K562 (cell line): ENCODE data around the gene CREB3L2. TPM values are rescaled to one million over a fixed set of nuclear protein-coding genes. Genes with fewer than 3 reads are reported as not detected.

Experiments used
- ARID1B ChIP-seq: fragments of 450-650 bp; IDR thresholded peaks from 2 replicates; pipeline ENCODE4 v1.6.1; 2016; ENCODE audit warnings: antibody characterized with exemption, mild to moderate bottlenecking, inconsistent platforms
- CLOCK ChIP-seq: fragments of 250-450 bp; sonication (Bioruptor Pico); IDR thresholded peaks from 2 replicates; pipeline ENCODE4 v1.4.0; 2020; ENCODE audit warnings: mild to moderate bottlenecking, moderate library complexity, borderline replicate concordance
- DMBX1 ChIP-seq: fragments of 250-450 bp; sonication (Bioruptor Pico); IDR thresholded peaks from 2 replicates; pipeline ENCODE4 v1.8.0; 2022; ENCODE audit warnings: inconsistent platforms, mild to moderate bottlenecking, moderate library complexity, borderline replicate concordance
- FOXA3 ChIP-seq, 2 experiments: fragments of 450-650 bp in 1 of 2; sonication (generic) in 1 of 2; formaldehyde crosslinking; IDR thresholded peaks in 1 of 2; conservative IDR thresholded peaks in 1 of 2; 2 replicates each; pipeline versions ENCODE4 v1.4.0 to v1.8.0; 2020 to 2022; ENCODE audit warnings: mild to moderate bottlenecking in 2 of 2, missing genetic modification reagents in 1 of 2
- GABPB1 ChIP-seq: sonication (generic); formaldehyde crosslinking; IDR thresholded peaks from 2 replicates; pipeline ENCODE4 v1.8.0; 2022; ENCODE audit warnings: mild to moderate bottlenecking, missing genetic modification reagents
- GATA2 ChIP-seq: sonication (generic); formaldehyde crosslinking; IDR thresholded peaks from 2 replicates; pipeline ENCODE4 v1.4.0; 2020; ENCODE audit warnings: mild to moderate bottlenecking, missing genetic modification reagents
- GATAD2A ChIP-seq: fragments of 450-650 bp; IDR thresholded peaks from 2 replicates; pipeline ENCODE4 v1.6.1; 2017
- KLF6 ChIP-seq: fragments of 250-450 bp; sonication (Bioruptor Pico); IDR thresholded peaks from 2 replicates; pipeline ENCODE4 v1.4.0; 2020; ENCODE audit warnings: mild to moderate bottlenecking, moderate library complexity, borderline replicate concordance
- NFE2 ChIP-seq: IDR thresholded peaks from 2 replicates; pipeline ENCODE4 v1.6.1; 2014; ENCODE audit warnings: antibody characterized with exemption, low read depth
- NFE2L1 ChIP-seq: fragments of 450-650 bp; IDR thresholded peaks from 2 replicates; pipeline ENCODE4 v1.6.1; 2016; ENCODE audit warnings: missing genetic modification characterization, low read depth, mild to moderate bottlenecking, missing compliant biosample characterization, moderate library complexity, borderline replicate concordance
- PRDM10 ChIP-seq: fragments of 450-650 bp; IDR thresholded peaks from 2 replicates; pipeline ENCODE4 v1.6.1; 2018; ENCODE audit not compliant: partially characterized antibody
- SIN3A ChIP-seq, 2 experiments: fragments of 150-350 bp in 1 of 2; IDR thresholded peaks; 2 replicates each; pipeline ENCODE4 v1.6.1; 2011 to 2016; ENCODE audit warnings: borderline replicate concordance in 2 of 2, low read depth in 2 of 2, low read length in 2 of 2, mild to moderate bottlenecking in 2 of 2, moderate library complexity in 2 of 2; ENCODE audit not compliant: control insufficient read depth in 1 of 2
- SMARCC2 ChIP-seq: fragments of 450-650 bp; IDR thresholded peaks from 2 replicates; pipeline ENCODE4 v1.6.1; 2017; ENCODE audit warnings: antibody characterized with exemption, moderate library complexity, mild to moderate bottlenecking, low read depth
- SRSF7 ChIP-seq: fragments of 200-400 bp; formaldehyde crosslinking; optimal IDR thresholded peaks from 2 replicates; pipeline ENCODE3; 2017; ENCODE audit warnings: mild to moderate bottlenecking, low read depth, low read length
- TCF15 ChIP-seq: fragments of 250-450 bp; sonication (Bioruptor Pico); IDR thresholded peaks from 2 replicates; pipeline ENCODE4 v1.8.0; 2022; ENCODE audit warnings: moderate library complexity, mild to moderate bottlenecking, inconsistent platforms
- ZEB2 ChIP-seq: fragments of 450-650 bp; IDR thresholded peaks from 2 replicates; pipeline ENCODE4 v1.6.1; 2016
- ZNF311 ChIP-seq: fragments of 250-450 bp; sonication (Bioruptor Pico); IDR thresholded peaks from 2 replicates; pipeline ENCODE4 v1.4.0; 2020; ENCODE audit warnings: mild to moderate bottlenecking, moderate library complexity
- ZNF444 ChIP-seq: fragments of 250-450 bp; sonication (Bioruptor Pico); IDR thresholded peaks from 2 replicates; pipeline ENCODE4 v1.4.0; 2020; ENCODE audit warnings: mild to moderate bottlenecking, moderate library complexity
- polyA plus RNA-seq, 8 experiments: library from polyadenylated mRNA; depleted of rRNA in 4 of 8; stranded (reverse) in 5 of 8; unstranded in 3 of 8; fragments of >200 nt; fragmentation: Nextera tagmentation in 2 of 8; fragmentation: Illumina TruSeq in 1 of 8; extraction: Ambion mirVana in 2 of 8; extraction: Trizol in 1 of 8; gene quantifications; 2 replicates each; pipeline versions ENCODE4 v1.2.1 to v1.2.3, GENCODE V29; 2011 to 2014; ENCODE audit warnings: inconsistent platforms in 1 of 8, missing spikeins in 1 of 8
- total RNA-seq, 7 experiments: library from RNA; depleted of rRNA in 6 of 7; stranded (reverse); fragments of >200 nt in 6 of 7; fragmentation: Illumina TruSeq in 2 of 7; extraction: Trizol in 2 of 7; gene quantifications; 2 replicates each; pipeline versions ENCODE4 v1.2.1 to v1.2.3, GENCODE V29; 2011 to 2021; ENCODE audit warnings: low replicate concordance in 1 of 7
- TF ChIP-seq, protein P1 (sequence below): sonication (generic); formaldehyde crosslinking; IDR thresholded peaks from 2 replicates; pipeline ENCODE4 v1.8.0; 2022; ENCODE audit warnings: missing genetic modification reagents, mild to moderate bottlenecking, moderate library complexity, borderline replicate concordance

The CREB3L2 gene
- total and polyA plus RNA-seq, 9 of the 15 experiments (the other 6 are each of a cell fraction or from before 2014, with no cell fraction given), result 7.1 to 45.6 (median 15.8) TPM

GRCh38 chr7:137933270-137934017, 68.4 kb downstream of the CREB3L2 start (continued):
- TF ChIP-seq, protein P1, sequence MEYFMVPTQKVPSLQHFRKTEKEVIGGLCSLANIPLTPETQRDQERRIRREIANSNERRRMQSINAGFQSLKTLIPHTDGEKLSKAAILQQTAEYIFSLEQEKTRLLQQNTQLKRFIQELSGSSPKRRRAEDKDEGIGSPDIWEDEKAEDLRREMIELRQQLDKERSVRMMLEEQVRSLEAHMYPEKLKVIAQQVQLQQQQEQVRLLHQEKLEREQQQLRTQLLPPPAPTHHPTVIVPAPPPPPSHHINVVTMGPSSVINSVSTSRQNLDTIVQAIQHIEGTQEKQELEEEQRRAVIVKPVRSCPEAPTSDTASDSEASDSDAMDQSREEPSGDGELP (CRISPR knock-in tag), result peak; percentile 92
- TF ChIP-seq ZEB2 (peak; percentile 45; the same call in 1 of the 2 replicates), GATAD2A (0 out of 2 replicates have a peak, but pooled peaks have one; percentile 65), SIN3A (IDR thresholded peaks at IDR 0.05; ENCODE audit: borderline replicate concordance in 2 of 2, control insufficient read depth in 1 of 2, low read depth in 2 of 2, low read length in 2 of 2) (no peak), PRDM10 (peak; percentile 26), TCF15 (no peak), KLF6 (CRISPR knock-in tag) (peak; percentile 27; the same call in 1 of the 2 replicates), NFE2 (peak; percentile 82), ARID1B (peak; percentile 53), SMARCC2 (peak; percentile 43; the same call in 1 of the 2 replicates), NFE2L1 (0 out of 2 replicates have a peak, but pooled peaks have one; percentile 15), ZNF444 (CRISPR knock-in tag) (peak; percentile 6; the same call in 1 of the 2 replicates), SRSF7 (no peak), DMBX1 (CRISPR knock-in tag) (peak; percentile 76), GABPB1 (CRISPR knock-in tag) (peak; percentile 27; the same call in 1 of the 2 replicates), FOXA3 (CRISPR knock-in tag; conservative IDR thresholded peaks at IDR 0.05 in 1 of 2, IDR thresholded peaks at IDR 0.05 in 1 of 2) (0 out of 4 replicates have a peak, but pooled peaks of 1 of the 2 experiments have one; percentile 52), CLOCK (CRISPR knock-in tag) (0 out of 2 replicates have a peak, but pooled peaks have one; percentile 40), ZNF311 (no peak), GATA2 (peak; percentile 51; the same call in 1 of the 2 replicates)
